ENCODE measurements around the gene PEAR1.
"Not testable (repeated sequence)": the region's sequence is repeated elsewhere in the genome, so short reads cannot be mapped to it uniquely, and the experiment has no call there.

Gene PEAR1

GRCh38 chr1:156923670-156924477 lies 30.4 kb downstream of the PEAR1 start:
- DNase-seq (ENCODE audit: low spot score) = no peak

- DNase-seq (ENCODE audit: low spot score) = no peak
These were observed 31.1 kb downstream of the PEAR1 start for GRCh38 chr1:156924478-156925153.

- DNase-seq (ENCODE audit: low spot score) = no peak
These were observed 31.9 kb downstream of the PEAR1 start for GRCh38 chr1:156925154-156926010.

- peak; percentile 74 for DNase-seq (ENCODE audit: low spot score)
These were observed 32.7 kb downstream of the PEAR1 start for GRCh38 chr1:156926175-156926574.

GRCh38 chr1:156926695-156927094 lies 33.2 kb downstream of the PEAR1 start:
- DNase-seq (ENCODE audit: low spot score) = not testable (repeated sequence)

DNA sequence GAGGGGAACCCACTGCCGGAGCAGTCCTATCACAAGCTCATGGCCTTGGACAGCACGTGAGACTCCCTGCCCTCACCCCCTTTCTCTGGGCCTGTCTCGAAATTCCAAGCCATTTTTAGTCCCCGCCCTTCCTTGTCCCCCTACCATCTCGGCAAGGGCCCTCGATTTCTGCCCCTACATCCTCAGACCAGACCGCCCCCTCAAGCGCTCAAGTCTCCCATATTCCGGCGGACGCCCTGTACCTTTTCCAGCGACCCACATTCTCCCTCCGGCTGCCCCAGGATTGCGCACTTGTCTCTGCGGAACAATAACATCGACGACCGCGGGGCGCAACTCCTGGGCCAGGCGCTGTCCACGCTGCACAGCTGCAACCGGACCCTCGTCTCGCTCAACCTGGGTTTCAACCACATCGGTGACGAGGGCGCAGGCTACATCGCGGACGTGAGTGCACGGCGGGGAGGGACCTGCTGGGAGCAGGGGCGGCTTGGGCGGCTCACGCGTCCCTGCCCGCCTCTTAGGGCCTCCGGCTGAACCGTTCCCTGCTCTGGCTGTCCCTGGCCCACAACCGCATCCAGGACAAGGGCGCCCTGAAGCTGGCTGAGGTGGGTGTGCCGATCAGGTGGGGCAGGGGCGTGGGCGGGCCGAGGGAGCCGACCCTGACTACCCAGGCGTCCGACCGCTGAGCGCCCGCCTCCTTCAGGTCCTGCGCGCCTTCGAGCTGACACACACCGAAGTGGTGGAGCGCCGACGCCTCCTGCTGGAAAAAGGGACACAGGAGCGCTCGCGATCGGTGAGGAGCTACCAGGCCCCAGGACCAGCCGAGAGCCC lies 33.9 kb downstream of the PEAR1 start:
- no peak for DNase-seq (ENCODE audit: low spot score)

DNA sequence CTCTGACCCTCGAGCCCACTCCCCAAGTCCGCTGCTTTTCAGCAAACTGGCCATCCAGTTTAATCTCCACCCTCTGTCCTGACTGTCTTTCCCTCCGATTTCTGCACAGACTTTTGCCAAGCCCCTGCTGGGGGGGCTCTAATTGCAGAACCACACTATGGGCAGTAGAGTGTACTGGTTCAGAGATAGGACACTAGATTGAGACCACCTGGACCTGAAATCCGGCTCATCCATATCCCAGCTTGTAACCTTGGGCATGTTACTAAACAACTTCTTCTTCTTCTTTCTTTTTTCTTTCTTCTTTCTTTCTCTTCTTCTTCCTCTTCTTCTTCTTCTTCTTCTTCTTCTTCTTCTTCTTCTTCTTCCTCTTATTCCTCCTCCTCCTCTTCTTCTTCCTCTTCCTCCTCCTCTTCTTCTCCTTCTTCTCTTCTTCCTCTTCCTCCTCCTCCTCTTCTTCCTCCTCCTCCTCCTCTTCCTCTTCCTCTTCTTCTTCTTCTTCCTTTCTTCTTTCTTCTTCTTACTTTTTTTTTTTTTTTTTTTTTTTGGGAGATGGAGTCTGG lies 34.6 kb downstream of the PEAR1 start:
- no peak for DNase-seq (ENCODE audit: low spot score)

GRCh38 chr1:156929596-156930238 lies 36.2 kb downstream of the PEAR1 start:
- no peak for DNase-seq (ENCODE audit: low spot score)

GRCh38 chr1:156930483-156930882 lies 37.0 kb downstream of the PEAR1 start:
- DNase-seq (ENCODE audit: low spot score) = no peak

DNA sequence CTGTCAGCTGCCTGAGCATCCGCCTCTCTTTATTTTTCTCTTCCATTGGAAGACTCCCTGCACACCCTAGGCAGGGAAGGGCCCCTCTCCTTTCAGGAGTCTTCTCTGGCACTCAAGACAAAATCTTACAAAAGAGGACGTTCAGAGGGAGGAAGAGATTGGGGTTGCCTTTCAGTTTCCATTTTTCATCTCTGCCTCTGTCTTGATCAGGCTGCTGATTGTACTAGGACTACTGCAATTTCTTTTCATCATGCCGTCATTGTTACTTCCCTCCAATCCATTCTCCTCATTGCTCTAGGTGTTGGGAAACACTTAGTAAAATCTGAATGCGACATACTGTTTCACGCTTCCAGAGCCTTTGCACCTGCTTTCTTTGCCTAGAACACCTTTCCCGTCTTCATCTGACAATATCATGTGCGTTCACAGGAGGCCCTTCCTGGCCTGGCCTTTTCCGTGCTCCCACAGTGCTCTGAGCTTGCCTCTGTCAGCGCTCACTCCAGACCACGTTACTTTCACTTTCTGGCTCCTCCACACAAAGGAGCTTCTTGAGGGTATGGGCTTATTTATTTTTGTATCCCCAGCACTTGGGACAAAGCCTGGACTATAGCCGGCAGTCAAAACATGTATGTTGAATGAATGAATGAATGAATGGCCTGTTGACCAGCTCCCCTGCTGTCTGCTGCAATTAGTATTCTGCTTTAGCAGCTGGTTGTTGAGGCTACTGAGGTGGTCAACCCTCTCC lies 37.9 kb downstream of the PEAR1 start:
- no peak for DNase-seq (ENCODE audit: low spot score)

DNA sequence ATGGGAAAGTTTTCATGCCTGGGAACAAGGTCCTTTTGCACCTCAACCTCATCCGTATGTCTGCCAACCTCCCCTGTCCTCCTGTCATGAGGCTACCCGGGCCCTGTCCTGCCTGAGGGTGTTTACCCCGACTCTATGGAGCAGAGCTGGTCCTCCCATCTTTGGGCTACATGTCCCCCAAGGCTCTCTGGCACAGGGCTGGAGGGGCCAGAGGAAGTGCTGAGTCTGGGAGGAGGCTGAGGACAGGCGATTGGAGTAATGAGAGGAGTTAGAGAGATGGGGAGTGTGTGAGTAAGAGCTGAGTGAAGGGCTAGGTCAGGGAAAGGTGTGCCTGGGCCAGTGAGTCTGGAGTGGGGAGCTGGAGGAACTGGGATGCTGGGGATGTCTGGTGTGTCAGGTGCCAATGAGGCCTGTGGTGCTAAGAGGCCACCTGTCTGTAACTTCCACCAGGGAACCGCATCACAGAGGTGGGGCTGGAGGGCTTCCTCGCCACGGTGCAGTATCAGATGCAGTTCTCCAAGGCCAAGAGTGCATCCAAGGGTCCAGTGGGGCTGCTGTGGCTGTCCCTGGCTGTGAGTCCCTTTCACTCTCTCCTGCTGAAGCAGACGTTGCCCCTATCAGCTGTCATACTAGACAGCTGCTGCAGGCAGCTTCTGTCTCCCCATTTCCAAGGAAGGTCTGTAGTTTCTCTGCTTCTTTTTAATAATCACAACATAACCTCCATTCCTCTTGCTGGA lies 38.6 kb downstream of the PEAR1 start:
- no peak for DNase-seq (ENCODE audit: low spot score)

DNA sequence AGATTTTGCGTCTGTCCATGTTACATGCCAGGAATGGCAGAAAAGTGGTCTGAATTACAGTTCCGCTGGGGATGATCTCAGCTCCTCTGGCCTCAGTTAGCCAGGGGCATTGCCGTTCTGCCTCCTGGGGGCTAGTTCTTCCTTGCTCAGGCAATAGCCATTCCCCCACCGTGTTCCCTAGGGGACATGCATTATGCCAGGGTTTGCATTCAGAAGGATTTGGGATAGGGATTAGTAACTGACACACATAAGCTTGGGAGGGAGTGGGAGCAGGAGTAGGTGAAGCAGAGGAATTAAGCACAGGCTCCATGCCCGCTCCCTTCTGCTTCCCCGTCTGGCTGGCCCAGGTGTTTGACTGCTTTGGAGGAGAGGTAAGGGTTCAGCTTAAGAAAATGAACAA lies 39.6 kb downstream of the PEAR1 start:
- DNase-seq (ENCODE audit: low spot score) = no peak

- no peak for DNase-seq (ENCODE audit: low spot score)
These were observed 42.1 kb downstream of the PEAR1 start for GRCh38 chr1:156935505-156936128.

DNA sequence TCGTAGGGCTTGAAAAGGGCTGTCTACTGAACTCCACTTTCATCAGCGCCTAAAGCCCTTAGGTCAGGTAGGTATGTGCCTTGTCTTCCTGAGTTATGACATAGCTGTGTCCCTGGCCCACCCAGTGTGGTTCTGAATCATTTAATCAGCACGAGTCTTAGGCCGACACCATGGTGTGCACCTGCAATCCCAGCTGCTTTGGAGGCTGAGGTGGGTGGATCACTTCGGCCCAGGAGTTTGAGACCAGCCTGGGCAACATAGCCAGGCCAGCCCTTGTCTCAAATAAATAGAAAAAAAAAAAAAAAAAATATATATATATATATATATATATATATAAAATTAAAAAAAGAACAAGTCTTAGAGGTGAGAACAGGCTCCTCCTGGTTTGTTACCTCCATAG lies 42.7 kb downstream of the PEAR1 start:
- no peak for DNase-seq (ENCODE audit: low spot score)

GRCh38 chr1:156936721-156937220 lies 43.3 kb downstream of the PEAR1 start:
- DNase-seq (ENCODE audit: low spot score) = no peak

GRCh38 chr1:156937883-156938282 lies 44.4 kb downstream of the PEAR1 start:
- no peak for DNase-seq (ENCODE audit: low spot score)

DNA sequence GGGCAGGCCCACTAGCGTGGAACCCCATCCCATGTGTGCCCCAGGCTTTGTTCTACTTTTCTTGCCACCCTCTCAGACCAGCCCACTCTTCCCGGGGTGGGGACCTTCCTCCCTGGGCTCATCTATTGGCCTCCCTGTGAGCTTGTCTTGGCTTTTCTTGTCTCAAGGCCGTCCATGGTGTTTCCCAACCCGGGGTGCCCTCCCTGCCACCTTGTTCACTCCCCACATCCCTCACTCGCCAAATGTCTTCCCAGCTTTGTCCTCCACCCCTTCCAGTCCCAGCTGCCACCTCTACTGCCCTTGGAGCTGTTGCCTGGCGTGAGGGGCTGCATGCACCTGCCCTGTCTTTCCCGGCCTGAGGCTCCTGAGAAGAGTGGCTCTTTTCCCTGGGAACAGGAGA lies 45.3 kb downstream of the PEAR1 start:
- no peak for DNase-seq (ENCODE audit: low spot score)

- no peak for DNase-seq (ENCODE audit: low spot score)
These were observed 46.3 kb downstream of the PEAR1 start for GRCh38 chr1:156939786-156940334.

DNA sequence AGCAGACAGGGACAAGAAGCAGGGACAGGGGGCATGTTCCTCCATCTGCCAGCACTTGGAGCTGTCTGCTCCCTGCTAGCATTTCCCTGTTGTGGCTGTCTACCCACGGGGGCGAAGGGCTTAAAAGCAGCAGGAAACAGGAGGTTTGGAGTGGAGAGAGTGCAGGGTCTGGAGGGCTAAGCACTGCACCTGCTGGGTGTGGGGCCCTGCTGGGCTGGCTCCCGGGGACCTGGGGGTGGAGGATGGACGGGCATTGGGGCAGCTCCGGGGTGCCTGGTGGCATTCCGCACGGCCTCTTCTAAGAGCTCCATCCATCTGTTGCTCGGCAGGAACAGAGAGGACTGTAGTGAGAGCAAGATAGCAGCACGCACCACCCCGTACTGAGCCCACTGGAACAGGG lies 48.2 kb downstream of the PEAR1 start:
- no peak for DNase-seq (ENCODE audit: low spot score)
